Eye (tissue), 1 donor: ENCODE data around the gene ZNF488.
A peak's percentile ranks its signal among the peaks of the same experiment; 100 is the strongest.
"Not testable (repeated sequence)": the region's sequence is repeated elsewhere in the genome, so short reads cannot be mapped to it uniquely, and the experiment has no call there.

Experiments
- DNase-seq: peaks from one replicate; pipeline ENCODE4 v3.0.0-alpha.2; 2015

ZNF488 gene

DNA sequence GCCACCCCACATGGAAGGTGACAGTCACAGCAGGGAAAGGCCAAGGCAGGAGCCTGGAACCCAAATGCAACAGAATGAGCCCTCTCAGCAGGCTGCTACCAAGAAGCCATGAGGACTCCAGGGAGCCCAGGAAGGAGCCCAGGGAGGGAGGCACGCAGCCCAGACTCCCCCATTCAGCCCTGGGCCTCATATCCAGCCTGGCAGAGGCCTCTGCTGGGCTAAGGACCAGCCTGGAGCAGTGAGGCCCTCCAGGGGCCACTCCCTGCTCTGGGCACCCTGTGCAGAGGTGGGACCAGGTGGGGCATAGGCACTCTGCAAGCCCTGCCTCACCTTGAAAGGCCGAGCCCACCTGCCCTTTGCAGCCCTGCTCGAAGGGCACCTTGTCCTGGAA is 25.8 kb upstream of the ZNF488 start:
- no peak for DNase-seq

DNA sequence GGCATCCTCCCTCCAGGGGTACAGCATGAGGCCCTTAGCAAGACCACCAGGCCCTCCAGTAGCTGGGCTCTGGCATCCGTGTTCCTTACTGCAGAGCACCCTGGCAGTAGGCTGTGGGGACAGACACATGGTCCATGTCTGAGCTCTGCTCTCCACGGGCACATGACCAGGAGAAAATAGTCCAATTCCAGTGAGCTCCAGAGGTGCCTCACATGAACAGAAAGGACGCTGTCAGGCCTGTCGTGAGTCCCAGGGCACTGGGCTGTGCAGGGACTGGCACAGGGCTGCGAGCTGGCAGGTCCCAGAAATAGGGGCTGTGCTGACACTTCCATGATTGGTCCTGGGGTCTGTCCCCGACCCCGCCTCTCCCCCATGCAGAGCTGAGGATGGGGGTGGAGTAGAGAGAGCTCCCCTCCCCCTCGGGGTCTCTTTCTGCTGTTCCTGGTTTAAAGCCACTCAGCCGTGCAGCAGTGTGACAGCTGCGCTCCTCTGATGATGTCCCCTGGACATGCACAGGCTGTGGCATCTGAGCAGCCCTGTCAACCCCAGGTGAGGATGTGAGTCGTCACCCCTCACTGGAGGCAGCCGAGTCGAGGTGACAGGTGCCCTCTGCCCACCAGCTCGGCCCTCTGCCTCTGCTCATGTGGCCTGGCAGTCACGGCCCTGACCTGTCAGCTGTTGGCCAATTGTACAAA is 25.2 kb upstream of the ZNF488 start:
- DNase-seq, result peak; percentile 89

DNA sequence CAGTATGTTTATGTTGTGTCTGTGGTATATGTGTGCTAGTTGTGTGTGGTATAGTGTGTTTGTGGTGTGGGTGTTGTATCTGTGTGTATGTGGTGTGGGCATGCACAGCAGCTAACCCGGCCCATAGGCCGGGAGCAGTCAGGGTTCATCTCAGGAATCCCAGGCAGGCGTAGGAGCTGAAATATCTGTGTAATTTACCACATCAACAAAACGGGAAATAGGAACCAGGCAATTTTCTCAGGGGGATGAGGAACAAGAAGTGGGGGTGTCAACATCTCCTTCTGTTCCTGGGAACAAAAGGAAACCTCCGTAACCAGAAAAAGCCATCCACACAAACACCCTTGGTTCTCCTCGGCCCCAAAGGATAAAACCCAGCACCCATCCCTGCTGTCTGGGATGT is 24.5 kb upstream of the ZNF488 start:
- no peak for DNase-seq

DNA sequence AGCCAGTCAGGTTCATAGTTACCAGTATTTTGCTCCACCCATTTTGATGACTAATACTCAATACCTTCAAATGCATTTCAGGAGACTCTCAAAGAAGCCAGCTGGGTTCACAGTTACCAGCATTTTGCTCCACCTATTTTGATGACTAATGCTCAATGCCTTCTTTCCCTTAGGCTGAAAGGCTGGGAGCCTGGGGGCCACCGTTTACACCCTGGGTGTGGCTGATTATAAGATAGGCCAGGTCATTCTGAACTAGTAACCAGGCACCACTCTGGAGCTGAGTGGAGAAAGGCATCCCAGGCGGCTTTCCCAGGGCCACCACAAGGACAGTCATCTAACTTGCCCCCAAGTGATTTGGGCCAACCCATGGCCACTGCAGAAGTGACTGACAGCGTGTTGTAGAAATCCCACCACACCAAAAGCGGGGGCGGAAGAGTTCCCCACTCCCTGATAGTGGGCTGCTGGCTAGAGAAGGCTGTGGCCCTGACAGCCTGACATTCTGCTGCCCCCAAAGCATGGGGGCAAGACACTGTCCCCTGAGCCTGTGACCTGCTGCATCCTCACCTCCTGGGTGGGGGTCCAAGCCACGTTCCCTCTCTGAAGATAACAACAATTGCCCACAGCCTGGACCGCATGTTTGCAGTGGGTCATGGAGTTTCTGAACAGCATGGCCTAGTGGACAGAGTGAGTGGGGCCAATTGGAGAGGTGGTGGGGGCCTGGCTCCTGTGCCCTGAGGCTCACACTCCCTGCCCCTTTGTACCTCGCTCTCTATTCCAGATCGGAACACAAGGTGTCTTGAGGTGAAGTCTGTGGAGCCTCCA is 23.0 kb upstream of the ZNF488 start:
- DNase-seq, result no peak

DNA sequence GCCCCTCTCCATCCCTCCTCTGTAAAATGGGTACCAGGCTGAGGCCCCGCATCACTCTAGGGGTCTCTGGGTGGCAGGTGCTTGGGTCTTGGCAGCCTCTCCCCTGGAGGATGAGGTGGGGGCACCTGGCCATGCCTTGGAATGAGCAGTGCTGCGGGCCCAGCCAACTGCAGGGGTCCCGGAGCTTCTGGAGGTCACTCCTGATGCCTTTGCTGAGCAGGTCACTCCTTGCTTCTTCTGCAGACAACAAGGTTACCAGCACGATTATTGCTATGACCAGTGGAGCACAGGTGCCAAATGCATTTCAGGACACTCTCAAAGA is 22.4 kb upstream of the ZNF488 start:
- no peak for DNase-seq

DNA sequence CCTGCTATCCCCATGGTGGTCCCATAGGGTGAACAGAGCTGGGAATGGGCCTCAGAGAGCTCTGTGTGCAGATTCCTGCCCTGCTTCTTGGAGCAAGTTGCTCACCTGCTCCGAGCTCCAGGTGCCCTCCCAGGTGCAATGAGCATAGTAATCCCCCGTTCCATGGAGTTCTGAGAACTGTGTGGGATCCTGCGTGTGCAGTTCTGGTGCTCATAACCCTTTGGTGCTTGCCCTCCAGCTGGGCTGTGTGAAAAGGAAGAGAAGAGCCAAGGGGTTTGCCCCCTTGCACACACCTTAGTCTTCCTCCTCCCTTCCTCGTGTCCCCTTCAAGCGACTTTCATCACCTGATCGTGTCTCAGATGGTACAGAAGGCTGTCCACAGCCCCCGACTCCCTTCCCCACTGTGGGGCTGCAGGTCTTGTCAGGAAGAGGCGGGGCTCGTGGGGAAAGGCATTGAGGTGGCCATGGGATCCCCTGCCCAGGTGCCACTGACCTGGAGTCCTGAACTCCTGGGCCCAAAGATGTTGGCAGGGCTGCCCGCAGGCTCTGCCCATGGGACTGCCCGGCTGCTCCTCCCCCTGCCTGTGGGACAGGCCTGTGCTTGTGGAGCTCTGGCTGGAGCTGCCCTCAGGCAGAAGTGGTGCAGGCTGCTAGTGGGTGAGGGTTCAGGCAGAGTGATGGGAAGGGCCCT is 21.9 kb upstream of the ZNF488 start:
- no peak for DNase-seq

DNA sequence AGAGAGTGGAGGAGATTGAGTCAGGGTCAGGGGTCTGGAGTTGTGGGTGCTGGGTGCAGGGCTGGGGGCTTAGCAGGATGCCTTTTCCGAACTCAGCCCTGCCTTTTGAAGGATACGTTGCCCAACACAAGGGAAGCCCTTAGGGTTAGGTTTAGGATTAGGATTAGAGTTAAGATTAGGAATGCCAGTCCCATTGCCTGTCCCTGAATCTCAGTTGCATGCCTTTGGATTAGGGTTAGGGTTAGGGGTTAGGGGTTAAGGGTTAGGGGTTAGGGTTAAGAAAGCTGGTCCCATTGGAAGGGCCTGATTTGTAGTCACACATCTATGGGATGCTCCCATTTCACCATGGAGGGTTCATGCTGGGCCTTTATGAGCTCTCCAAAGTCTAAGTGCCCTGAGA is 20.8 kb upstream of the ZNF488 start:
- no peak for DNase-seq

DNA sequence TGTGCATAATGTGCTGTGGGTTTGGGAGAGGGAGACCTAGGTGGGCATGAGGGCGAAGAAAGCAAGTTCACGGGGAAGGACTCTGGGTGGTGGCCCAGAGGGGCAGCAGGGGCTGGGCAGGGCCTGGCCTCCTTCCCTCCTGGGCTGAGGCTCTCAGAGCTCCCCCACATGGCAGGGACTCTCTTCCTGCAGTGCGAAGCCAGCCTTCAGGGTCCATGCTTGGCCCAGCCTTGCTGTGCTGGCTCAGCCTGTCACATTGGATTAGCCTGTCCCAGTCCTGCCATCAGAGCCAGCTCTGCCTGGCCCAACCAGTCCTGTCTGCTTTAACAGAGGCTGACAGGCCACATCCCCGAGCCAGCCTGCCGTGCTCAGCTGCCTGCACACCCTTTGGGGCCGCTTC is 20.4 kb upstream of the ZNF488 start:
- peak; percentile 89 for DNase-seq

DNA sequence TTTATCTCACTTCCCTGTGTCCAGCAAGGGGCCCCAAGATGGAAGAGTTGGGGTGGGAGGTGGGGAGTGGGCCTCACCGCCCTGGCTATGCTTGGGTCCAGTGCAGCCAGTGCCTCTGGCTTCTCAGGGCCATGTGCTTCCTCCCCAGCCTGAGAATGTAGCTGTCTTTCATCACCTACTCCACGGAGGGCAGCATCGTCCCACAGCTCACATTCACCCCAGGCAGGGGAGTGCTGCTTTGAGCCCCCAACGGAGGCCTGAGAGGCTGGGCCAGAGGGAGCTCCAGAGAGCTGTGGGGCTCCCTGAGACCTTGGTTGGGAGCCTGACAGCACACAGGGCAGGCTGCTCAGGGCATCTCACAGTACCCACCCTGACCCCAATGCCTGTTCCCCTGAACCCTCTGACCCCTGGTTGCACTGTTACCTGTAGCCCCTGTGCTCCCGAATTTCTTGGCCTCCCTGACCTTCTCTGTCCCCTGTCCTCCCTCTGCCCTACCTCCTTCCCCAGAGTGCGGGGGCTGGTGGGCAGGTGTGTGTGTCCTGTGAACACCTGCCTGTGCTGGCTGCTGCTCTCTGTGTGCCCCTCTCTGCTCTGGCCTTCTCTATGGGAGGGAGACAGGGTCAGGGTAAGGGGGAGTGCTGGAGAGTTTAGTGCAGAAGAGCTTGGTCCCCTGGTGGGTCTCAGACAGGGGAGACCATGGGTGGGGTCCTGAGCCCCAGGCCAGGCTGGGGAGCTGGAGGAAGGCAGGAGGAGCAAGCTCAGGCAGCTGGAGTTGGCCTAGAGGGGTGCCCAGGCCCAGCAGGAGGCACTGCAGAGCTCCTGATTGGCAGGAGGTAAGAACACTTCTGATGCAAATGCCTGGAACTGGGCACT is 19.6 kb upstream of the ZNF488 start:
- DNase-seq, result no peak

DNA sequence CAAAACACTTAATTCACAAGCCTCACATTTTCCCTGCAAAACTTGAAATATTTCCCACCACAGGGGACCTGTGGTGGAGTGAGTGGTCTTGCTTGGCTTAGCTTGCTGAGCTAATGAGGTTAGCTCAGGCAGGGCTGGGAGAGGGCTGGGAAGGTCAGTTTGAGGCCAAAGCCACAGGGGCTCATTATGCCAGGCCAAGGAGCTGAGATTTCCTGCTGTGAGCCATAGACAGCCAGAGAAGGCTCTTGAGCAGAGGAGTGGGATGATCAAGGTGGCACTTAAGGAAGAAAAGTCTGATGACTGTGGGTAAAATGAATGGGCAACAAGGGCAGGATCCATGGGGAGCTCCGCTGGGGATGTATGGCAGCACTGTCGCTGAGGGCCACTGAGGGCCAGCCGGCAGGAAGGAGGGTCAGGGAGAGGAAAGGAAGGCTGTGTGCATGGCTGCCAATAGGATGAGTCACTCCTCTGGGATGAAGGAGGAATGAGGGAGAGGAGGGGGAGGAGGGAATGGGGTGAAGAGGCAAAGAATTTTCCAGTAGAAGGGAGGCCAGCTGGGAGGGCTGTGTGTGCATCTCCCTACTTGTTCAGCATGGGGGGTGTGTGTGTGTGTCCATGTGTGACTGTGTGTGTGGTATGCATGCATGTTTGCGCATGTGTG is 18.7 kb upstream of the ZNF488 start:
- peak; percentile 89 for DNase-seq

DNA sequence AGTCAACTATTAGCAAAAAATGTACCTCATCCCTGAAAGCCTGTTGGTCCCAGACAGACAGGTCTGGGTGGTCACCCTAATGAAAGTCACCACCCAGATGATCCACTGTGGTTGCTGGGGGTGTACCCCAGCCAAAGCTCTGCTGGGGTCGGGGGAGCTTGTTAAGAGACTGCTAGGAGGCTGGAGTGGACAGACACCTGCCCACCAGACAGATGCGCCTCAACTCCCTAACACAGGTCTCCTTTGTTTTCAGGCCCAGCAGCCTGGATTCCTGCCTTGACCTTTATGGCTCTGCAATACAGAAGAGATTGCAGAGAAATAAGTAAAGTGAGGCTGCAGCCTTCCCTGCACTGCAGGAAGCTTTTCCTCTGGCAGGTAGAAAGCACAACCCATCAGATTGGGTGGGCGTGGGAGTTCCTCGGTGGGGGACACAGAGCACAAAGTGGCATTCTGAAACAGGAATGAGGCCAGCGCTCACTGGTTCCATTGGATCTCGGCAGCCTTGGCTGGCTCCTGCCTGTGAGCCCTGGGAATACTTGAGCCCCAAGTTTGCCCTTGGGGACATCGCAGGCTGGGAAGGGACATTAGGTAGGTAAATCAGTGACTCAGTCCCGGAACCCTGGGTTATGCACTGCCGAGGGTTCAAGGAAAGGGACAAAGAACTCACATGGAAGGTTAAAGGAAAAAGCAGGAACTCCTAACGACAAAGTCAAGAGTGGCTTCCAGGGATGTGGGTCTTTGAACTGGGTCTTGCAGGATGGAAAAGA is 18.0 kb upstream of the ZNF488 start:
- DNase-seq, result peak; percentile 37

DNA sequence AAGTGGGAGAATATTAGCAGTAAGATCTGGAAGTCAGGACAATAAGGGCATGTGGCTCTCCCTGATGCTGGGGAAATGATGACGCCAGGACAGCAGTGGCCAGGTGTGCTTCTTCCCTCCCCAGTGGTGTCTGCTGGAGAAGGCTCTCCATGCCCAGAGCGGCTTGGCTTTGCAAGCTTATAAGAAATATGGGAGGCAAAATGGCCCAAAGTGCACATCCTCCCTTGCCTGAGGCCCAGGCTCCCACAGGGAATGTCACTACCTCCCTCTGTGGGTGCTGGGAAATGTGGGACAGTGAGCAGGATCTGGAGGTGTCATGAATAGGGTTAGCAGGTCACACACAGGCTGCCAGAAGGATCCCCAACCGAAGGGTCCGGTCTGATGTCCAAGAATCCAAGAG is 17.1 kb upstream of the ZNF488 start:
- DNase-seq, result no peak

DNA sequence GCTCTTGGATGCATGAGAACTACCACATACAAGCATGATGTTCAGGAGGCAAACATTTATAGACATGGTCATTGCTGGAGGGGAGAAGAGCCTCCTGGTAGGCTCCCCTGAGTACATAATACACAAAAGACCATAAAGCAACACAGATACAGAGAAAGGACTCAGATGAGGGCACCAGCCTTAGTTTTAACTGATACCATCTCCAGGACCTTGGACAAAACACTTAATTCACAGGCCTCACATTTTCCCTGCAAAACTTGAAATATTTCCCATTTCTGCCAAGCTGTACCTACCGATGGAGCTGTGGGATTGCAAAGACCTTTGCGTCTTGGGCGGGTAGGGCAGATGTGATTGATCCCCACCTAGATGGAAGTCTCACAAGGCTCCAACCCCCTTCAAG is 16.7 kb upstream of the ZNF488 start:
- DNase-seq, result no peak

DNA sequence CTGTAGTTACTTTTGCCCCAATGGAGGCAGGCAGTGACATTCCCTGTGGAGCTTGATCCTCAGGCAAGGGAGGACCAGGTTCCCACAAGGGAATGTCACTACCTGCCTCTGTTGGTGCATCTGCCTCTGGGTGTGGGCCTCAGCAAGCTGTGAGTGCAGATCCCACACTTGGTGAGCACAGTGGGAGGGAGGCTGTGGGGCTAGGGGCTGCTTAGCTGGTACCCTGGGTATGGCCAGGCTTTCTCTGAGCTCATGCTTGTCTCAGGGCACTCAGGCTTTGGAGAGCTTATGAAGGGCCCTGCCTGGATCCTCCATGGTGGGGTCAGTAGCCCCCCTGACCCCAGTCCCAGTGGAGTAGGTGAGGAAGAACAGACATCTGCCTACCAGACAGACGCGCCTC is 16.2 kb upstream of the ZNF488 start:
- DNase-seq, result no peak

DNA sequence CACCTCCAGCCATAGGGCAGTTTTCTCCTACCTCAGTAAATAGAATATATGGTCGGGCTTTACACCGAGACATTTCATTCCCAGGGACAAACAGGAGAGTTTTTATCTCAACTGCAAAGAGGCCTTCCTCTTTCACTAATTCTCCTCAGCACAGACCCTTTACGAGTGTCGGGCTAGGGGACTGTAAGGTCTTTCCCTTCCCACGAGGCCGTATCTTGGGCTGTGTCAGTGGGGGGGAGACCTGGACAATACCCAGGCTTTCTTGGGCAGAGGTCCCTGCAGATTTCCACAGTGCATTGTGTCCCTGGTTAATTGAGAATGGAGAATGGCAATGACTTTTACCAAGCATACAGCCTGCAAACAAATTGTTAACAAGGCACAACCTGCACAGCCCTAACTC is 13.2 kb upstream of the ZNF488 start:
- no peak for DNase-seq

DNA sequence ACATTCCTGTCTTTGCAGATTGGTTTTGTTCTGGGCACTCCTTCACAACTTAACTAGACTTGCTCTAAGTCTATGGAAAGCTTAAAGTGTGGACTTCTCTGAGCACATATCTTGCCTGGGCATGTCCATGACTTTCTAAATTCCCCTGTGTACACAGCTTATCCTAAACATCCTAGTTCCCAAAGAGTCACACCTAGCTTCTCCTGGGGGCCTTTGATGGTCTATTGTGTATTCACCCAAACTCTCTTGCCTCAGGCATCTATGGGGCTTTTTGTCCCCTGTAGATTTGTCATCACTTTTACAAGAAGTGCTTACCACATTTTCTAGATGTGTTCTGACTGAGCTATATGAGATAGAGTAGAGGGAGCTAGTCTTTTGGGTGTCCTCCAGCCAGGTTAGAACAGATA is 12.2 kb upstream of the ZNF488 start:
- no peak for DNase-seq

DNA sequence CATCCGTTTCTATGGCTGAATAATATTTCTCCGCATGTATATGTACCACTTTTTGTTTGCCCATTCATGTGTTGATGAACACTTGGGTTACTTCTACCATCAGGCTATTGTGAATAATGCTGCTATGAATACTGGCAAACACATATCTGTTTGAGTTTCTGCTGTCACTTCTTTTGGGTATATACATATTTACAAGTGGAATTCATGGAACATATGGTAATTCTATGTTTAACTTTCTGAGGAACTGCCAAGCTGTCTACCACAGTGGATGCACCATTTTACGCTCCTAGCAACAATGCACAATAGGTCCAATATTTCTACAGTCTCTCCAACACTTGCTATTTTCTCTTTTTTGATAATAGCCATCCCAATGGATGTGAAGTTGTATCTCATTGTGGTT is 5.5 kb upstream of the ZNF488 start:
- no peak for DNase-seq

DNA sequence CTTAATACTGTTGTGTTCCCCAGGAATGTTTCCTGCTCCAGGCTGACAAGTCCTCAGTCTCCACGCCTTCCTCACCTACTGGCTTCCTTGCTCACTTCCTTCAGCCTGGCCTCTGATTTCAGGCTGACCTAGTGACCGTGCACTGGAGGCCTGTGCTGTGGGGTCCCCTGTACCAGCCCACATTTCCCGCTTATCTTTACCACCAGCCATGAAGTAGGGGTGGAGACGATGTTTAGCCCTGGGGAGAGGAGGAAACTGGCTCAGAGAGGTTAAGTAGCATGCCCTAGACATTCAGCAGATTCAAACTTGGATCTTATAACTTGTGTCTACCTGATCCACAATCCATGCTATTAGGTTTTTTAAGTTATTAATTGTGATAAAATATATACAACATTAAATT is 4.8 kb upstream of the ZNF488 start:
- no peak for DNase-seq

DNA sequence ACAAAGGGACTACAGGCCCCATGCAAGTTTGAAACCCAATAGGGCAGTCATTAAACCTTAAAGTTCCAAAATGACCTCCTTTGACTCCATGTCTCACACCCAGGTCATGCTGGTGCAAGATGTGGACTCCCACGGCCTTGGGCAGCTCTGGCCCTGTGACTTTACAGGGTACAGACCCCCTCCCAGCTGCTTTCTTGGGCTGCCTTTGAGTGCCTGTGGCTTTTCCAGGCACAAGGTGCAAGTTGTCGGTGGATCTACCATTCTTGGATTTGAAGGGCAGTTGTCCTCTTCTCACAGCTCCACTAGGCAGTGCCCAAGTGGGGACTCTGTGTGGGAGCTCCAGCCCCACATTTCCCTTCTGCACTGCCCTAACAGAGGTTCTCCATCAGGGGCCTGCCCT is 2.0 kb upstream of the ZNF488 start:
- DNase-seq, result not testable (repeated sequence)

DNA sequence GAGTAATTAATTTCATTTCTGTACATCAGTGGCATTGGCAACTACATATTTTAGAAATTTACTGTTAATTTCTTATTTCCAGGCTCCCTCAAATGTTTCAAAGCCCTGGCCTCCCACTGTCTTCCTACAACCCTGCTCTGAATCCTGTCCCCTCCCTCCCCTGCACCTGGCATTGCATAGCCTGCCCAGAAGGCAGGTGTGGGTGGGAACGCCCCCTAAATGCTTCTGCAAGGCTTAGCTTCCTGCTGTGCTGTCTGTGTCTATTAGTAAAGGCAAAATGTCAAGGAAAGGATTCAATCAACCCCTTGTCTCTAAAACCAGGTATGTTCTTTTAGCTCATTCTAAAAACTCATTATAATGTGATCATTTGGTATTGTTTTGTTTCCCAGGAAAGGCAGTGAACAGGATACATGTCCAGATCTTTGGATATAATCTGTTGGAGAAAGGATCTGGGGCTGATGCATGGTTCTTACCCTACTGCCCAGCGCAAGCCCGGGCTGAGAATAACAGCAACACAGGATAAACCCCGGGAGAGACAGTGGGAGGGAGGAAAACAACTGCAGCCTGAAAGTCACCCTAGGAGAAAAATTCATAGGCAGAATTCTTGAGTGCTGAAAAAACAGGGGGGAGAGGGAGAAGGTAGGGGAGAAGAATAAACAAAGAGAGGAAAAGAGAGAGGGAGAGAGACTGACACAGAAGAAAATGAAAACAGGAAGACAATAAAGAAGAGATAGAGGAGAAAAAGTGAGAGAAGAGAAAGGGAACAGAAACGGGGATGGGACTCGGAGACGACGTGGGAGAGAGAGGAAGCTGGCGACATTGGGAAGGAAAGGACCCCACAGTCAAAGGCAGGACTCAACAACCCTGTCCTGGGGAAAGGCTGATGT is 589 bp downstream of the ZNF488 start:
- DNase-seq, result peak; percentile 53
